Adrenal gland (tissue), 5 donors: ENCODE data around the gene ZCCHC14.
"Not testable (repeated sequence)": the region's sequence is repeated elsewhere in the genome, so short reads cannot be mapped to it uniquely, and the experiment has no call there.

Source experiments
- POLR2A ChIP-seq, 2 donors: fragments of 450-650 bp; IDR thresholded peaks; one replicate each; pipeline ENCODE4 v1.6.1; 2017; ENCODE audit warnings: antibody characterized with exemption in 2 of 2, mild to moderate bottlenecking in 2 of 2, moderate library complexity in 1 of 2
- TF ChIP-seq, protein P1 (sequence below), 6 experiments: fragments of 450-650 bp in 4 of 6; fragments of 200-600 bp in 2 of 6; sonication (generic) in 1 of 6; IDR thresholded peaks; 1 replicate in 5 of 6; 2 replicates in 1 of 6; pipeline versions ENCODE4 v1.5.1 to v1.8.0; 2016 to 2021; ENCODE audit warnings: antibody characterized with exemption in 6 of 6, mild to moderate bottlenecking in 2 of 6, moderate library complexity in 1 of 6
- donor health status: DM: no; HTN: no; CAD: no.

DNA sequence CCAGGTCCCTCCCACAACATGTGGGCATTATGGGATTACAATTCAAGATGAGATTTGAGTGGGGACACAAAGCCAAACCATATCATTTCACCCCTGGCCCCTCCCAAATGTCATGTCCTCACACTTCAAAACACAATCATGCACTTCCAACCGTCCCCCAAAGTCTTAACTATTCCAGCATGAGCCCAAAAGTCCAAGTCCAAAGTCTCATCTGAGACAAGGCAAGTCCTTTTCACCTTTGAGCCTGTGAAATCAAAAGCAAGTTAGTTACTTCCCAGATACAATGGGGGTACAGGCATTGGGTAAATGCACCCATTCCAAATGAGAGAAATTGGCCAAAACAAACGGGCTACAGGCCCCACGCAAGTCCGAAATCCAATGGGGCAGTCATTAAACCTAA is 17.0 kb upstream of the ZCCHC14 start:
- TF ChIP-seq, protein P1, sequence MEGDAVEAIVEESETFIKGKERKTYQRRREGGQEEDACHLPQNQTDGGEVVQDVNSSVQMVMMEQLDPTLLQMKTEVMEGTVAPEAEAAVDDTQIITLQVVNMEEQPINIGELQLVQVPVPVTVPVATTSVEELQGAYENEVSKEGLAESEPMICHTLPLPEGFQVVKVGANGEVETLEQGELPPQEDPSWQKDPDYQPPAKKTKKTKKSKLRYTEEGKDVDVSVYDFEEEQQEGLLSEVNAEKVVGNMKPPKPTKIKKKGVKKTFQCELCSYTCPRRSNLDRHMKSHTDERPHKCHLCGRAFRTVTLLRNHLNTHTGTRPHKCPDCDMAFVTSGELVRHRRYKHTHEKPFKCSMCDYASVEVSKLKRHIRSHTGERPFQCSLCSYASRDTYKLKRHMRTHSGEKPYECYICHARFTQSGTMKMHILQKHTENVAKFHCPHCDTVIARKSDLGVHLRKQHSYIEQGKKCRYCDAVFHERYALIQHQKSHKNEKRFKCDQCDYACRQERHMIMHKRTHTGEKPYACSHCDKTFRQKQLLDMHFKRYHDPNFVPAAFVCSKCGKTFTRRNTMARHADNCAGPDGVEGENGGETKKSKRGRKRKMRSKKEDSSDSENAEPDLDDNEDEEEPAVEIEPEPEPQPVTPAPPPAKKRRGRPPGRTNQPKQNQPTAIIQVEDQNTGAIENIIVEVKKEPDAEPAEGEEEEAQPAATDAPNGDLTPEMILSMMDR (IDR thresholded peaks at IDR 0.05): not testable (repeated sequence)
- TF ChIP-seq POLR2A (IDR thresholded peaks at IDR 0.05): not testable (repeated sequence)
